SK-N-SH (cell line): ENCODE data around the gene LRRC58. TPM values are rescaled to one million over a fixed set of nuclear protein-coding genes. Genes with fewer than 3 reads are reported as not detected.

Experiments
- CTCF ChIA-PET: fragments of 300-600, 350-600 bp; formaldehyde crosslinking; extraction: SDS; loops from one replicate; lab custom pipeline; 2021; lab: Yijun Ruan, JAX
- POLR2A ChIA-PET: fragments of 350-600 bp; sonication (Branson Sonifier 250); formaldehyde crosslinking; extraction: SDS; loops from one replicate; lab custom pipeline; 2020; ENCODE audit warnings: antibody characterized with exemption, inconsistent platforms; lab: Yijun Ruan, JAX
- DNase-seq: peaks from one replicate; pipeline ENCODE4 v3.0.0; 2012
- H2AFZ ChIP-seq: fragments of 200-600 bp; sonication (generic); 2 replicates; pipeline ENCODE4 v1.8.1; 2016; ENCODE audit warnings: antibody characterized with exemption, mild to moderate bottlenecking, low read depth
- H3F3A ChIP-seq: fragments of 200-600 bp; sonication (generic); replicated peaks from 2 replicates; pipeline ENCODE3; 2016; ENCODE audit warnings: antibody characterized with exemption, mild to moderate bottlenecking; ENCODE audit not compliant: insufficient read depth
- H3K27ac ChIP-seq, 2 experiments: fragments of 200-500 bp in 1 of 2; fragments of 200-600 bp in 1 of 2; sonication (Bioruptor generic) in 1 of 2; sonication (generic), shearing (Covaris generic) in 1 of 2; 2 replicates each; pipeline versions ENCODE4 v1.5.1 to v1.6.1; 2014 to 2016; ENCODE audit warnings: low read depth in 2 of 2, inconsistent platforms in 1 of 2, low read length in 1 of 2, mild to moderate bottlenecking in 1 of 2, mixed read lengths in 1 of 2
- H3K27me3 ChIP-seq: fragments of 200-600 bp; sonication (generic), shearing (Covaris generic); 2 replicates; pipeline ENCODE4 v1.6.1; 2016; ENCODE audit warnings: mixed run types; ENCODE audit not compliant: insufficient read depth
- H3K36me3 ChIP-seq, 2 experiments: fragments of 200-500 bp in 1 of 2; fragments of 200-600 bp in 1 of 2; sonication (Bioruptor generic) in 1 of 2; sonication (generic) in 1 of 2; replicated peaks in 1 of 2; 2 replicates each; pipeline versions ENCODE3 to v1.5.1; 2014 to 2016; ENCODE audit warnings: low read length in 1 of 2, mild to moderate bottlenecking in 1 of 2; ENCODE audit not compliant: insufficient read depth in 2 of 2, control insufficient read depth in 1 of 2
- H3K4me1 ChIP-seq, 2 experiments: fragments of 200-500 bp in 1 of 2; fragments of 200-600 bp in 1 of 2; sonication (Bioruptor generic) in 1 of 2; sonication (generic), shearing (Covaris generic) in 1 of 2; 2 replicates each; pipeline versions ENCODE4 v1.5.1 to v1.6.1; 2014 to 2016; ENCODE audit warnings: low read depth in 1 of 2, low read length in 1 of 2, mixed run types in 1 of 2; ENCODE audit not compliant: insufficient read depth in 2 of 2, control insufficient read depth in 1 of 2
- H3K4me2 ChIP-seq: fragments of 200-600 bp; sonication (generic), shearing (Covaris generic); 2 replicates; pipeline ENCODE4 v1.6.1; 2017; ENCODE audit warnings: mixed run types
- H3K4me3 ChIP-seq, 2 experiments: fragments of 200-500 bp in 1 of 2; fragments of 200-600 bp in 1 of 2; sonication (Bioruptor generic) in 1 of 2; sonication (generic), shearing (Covaris generic) in 1 of 2; 2 replicates each; pipeline versions ENCODE4 v1.5.1 to v1.8.1; 2014 to 2016; ENCODE audit warnings: low read depth in 2 of 2, inconsistent platforms in 1 of 2, low read length in 1 of 2, mild to moderate bottlenecking in 1 of 2, mixed read lengths in 1 of 2, moderate library complexity in 1 of 2
- H3K79me2 ChIP-seq: fragments of 200-600 bp; sonication (generic); 2 replicates; pipeline ENCODE4 v1.8.1; 2017; ENCODE audit warnings: mild to moderate bottlenecking; ENCODE audit not compliant: insufficient read depth
- H3K9ac ChIP-seq: fragments of 200-600 bp; sonication (generic); 2 replicates; pipeline ENCODE4 v1.6.1; 2017; ENCODE audit warnings: mixed run types
- H3K9me2 ChIP-seq: fragments of 200-600 bp; sonication (generic); 2 replicates; pipeline ENCODE4 v1.6.1; 2017; ENCODE audit warnings: mixed run types
- H3K9me3 ChIP-seq: fragments of 200-600 bp; sonication (generic); 2 replicates; pipeline ENCODE4 v1.6.1; 2017; ENCODE audit warnings: mixed run types, mild to moderate bottlenecking, moderate library complexity
- H4K20me1 ChIP-seq: fragments of 200-600 bp; sonication (generic); 2 replicates; pipeline ENCODE4 v1.6.1; 2017; ENCODE audit warnings: mild to moderate bottlenecking, mixed run types; ENCODE audit not compliant: insufficient read depth
- CHD2 ChIP-seq: fragments of 150-350 bp; IDR thresholded peaks from 2 replicates; pipeline ENCODE4 v1.6.1; 2018; ENCODE audit warnings: low read length; ENCODE audit not compliant: partially characterized antibody
- EP300 ChIP-seq, 2 experiments: IDR thresholded peaks; 2 replicates each; pipeline versions ENCODE4 v1.4.0 to v1.6.1; 2012; ENCODE audit warnings: borderline replicate concordance in 1 of 2, low read depth in 1 of 2, low read length in 1 of 2
- EZH2phosphoT487 ChIP-seq: fragments of 200-600 bp; sonication (generic); IDR thresholded peaks from 2 replicates; pipeline ENCODE4 v1.6.1; 2017; ENCODE audit warnings: low read depth, mixed run types, mild to moderate bottlenecking, antibody characterized with exemption, moderate library complexity, borderline replicate concordance
- FOSL2 ChIP-seq: IDR thresholded peaks from 2 replicates; pipeline ENCODE4 v1.4.0; 2012; ENCODE audit warnings: low read depth, mild to moderate bottlenecking, moderate library complexity, borderline replicate concordance
- GABPA ChIP-seq: IDR thresholded peaks from 2 replicates; pipeline ENCODE4 v1.4.0; 2012; ENCODE audit warnings: low read depth, mild to moderate bottlenecking
- IRF3 ChIP-seq: fragments of 150-350 bp; IDR thresholded peaks from 2 replicates; pipeline ENCODE4 v1.6.1; 2016; ENCODE audit warnings: mild to moderate bottlenecking, low read depth, low read length
- JUND ChIP-seq: IDR thresholded peaks from 2 replicates; pipeline ENCODE4 v1.4.0; 2012
- MEF2A ChIP-seq: IDR thresholded peaks from 2 replicates; pipeline ENCODE4 v1.4.0; 2012; ENCODE audit warnings: low read depth, borderline replicate concordance
- MXI1 ChIP-seq: IDR thresholded peaks from 2 replicates; pipeline ENCODE4 v1.6.1; 2012; ENCODE audit warnings: mild to moderate bottlenecking, low read depth, low read length, improper control_type of control experiment
- NFIC ChIP-seq: IDR thresholded peaks from 2 replicates; pipeline ENCODE4 v1.4.0; 2012; ENCODE audit warnings: borderline replicate concordance
- NRF1 ChIP-seq: IDR thresholded peaks from 2 replicates; pipeline ENCODE4 v1.6.1; 2012; ENCODE audit warnings: low read depth, mild to moderate bottlenecking, low read length
- POLR2AphosphoS5 ChIP-seq: IDR thresholded peaks from 2 replicates; pipeline ENCODE4 v1.6.1; 2012; ENCODE audit warnings: low read depth, low read length
- RAD21 ChIP-seq: IDR thresholded peaks from 2 replicates; pipeline ENCODE4 v1.6.1; 2012; ENCODE audit warnings: mild to moderate bottlenecking, low read length
- RCOR1 ChIP-seq: fragments of 150-350 bp; IDR thresholded peaks from 2 replicates; pipeline ENCODE4 v1.6.1; 2017; ENCODE audit warnings: antibody characterized with exemption, low read length
- REST ChIP-seq: IDR thresholded peaks from 2 replicates; pipeline ENCODE4 v1.6.1; 2012; ENCODE audit warnings: mild to moderate bottlenecking, low read depth, low read length, moderate library complexity
- SIN3A ChIP-seq: IDR thresholded peaks from 2 replicates; pipeline ENCODE4 v1.6.1; 2012; ENCODE audit warnings: low read depth, mild to moderate bottlenecking, low read length, moderate library complexity, borderline replicate concordance
- SMC3 ChIP-seq: IDR thresholded peaks from 2 replicates; pipeline ENCODE4 v1.6.1; 2012; ENCODE audit warnings: low read depth, low read length, improper control_type of control experiment
- TEAD4 ChIP-seq: IDR thresholded peaks from 2 replicates; pipeline ENCODE4 v1.4.0; 2012; ENCODE audit warnings: mild to moderate bottlenecking, borderline replicate concordance; ENCODE audit not compliant: insufficient read depth
- WGBS: methylation state at CpG from one replicate; pipeline ENCODE4 v1.1.6; 2017; ENCODE audit warnings: low lambda C conversion rate; 5-methylcytosine and 5-hydroxymethylcytosine counted together
- polyA plus RNA-seq, 3 experiments: library from polyadenylated mRNA; depleted of rRNA; stranded (reverse); fragments of >200 nt; gene quantifications; 2 replicates each; pipeline ENCODE4 v1.2.3, GENCODE V29; 2012

LRRC58 gene
- polyA plus RNA-seq, 1 of the 3 experiments (the other 2 are of a cell fraction), result 5.8 TPM

DNA sequence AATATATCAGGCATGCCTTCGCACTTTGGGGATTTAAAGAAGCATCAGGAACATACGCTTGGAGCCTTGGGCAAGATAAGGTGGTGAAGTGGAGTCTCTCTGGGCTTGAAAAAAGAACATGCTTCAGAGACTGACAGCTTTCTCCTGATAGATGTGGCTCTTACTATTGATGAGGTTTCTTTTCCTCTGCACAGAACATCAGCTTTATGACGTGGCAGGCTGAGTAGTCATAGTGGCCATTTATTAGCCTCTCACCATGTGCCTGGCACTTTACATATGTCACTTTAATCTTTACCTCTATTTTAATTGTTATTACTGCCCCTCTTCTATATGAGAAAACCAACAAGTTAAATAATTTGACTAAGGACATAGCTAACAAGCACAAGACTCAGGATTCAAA is 19.0 kb upstream of the LRRC58 start:
- no peak overlapping the region for H3K27ac ChIP-seq
- CTCF ChIA-PET, result no interaction called here
- H3K4me2 ChIP-seq, result no peak overlapping the region
- DNase-seq, result no peak
- H3F3A ChIP-seq, result no peaks in the 10 kb centered on the region
- POLR2A ChIA-PET, result no interaction called here
- H3K9me3 ChIP-seq, result no peaks in the 10 kb centered on the region
- 58% methylated on average over 3 of the region's 3 CpGs for WGBS
- no peaks in the 10 kb centered on the region for H3K79me2 ChIP-seq
- no peak overlapping the region for H2AFZ ChIP-seq
- no peaks in the 10 kb centered on the region for H3K9me2 ChIP-seq
- no peaks in the 10 kb centered on the region for H4K20me1 ChIP-seq
- no peak overlapping the region for H3K4me3 ChIP-seq
- no peaks in the 10 kb centered on the region for H3K27me3 ChIP-seq
- H3K9ac ChIP-seq, result no peak overlapping the region
- H3K36me3 ChIP-seq, result no peaks in the 10 kb centered on the region
- TF ChIP-seq RCOR1, result no peak
- TF ChIP-seq NRF1, result no peak
- no peak for TF ChIP-seq SIN3A
- no peak for TF ChIP-seq SMC3
- TF ChIP-seq MEF2A, result no peak
- no peak for TF ChIP-seq NFIC
- no peak for TF ChIP-seq EZH2phosphoT487
- TF ChIP-seq POLR2AphosphoS5, result no peak
- no peak for TF ChIP-seq MXI1
- TF ChIP-seq FOSL2, result no peak
- no peak for TF ChIP-seq RAD21
- TF ChIP-seq IRF3, result no peak
- no peak for TF ChIP-seq CHD2
- no peak for TF ChIP-seq JUND
- TF ChIP-seq REST, result no peak
- TF ChIP-seq GABPA, result no peak
- TF ChIP-seq EP300 (IDR thresholded peaks at IDR 0.05; ENCODE audit: borderline replicate concordance in 1 of 2, low read depth in 1 of 2, low read length in 1 of 2), result no peak
- no peak for TF ChIP-seq TEAD4
- H3K4me1 ChIP-seq, result no peaks in the 10 kb centered on the region
